Measurements from ENCODE around the gene GPRC5D. TPM values are rescaled to one million over a fixed set of nuclear protein-coding genes. Genes with fewer than 3 reads are reported as not detected.

The GPRC5D gene
- total RNA-seq, 1 experiment from 2014 or later: not detected

- DNase-seq (ENCODE audit: low spot score): no peak
Measured at GRCh38 chr12:12936983-12937491, 14.9 kb downstream of the GPRC5D start.

- no peak for DNase-seq (ENCODE audit: low spot score)
Measured at GRCh38 chr12:12934556-12934955, 17.4 kb downstream of the GPRC5D start.

- no peak for DNase-seq (ENCODE audit: low spot score)
Measured at GRCh38 chr12:12933742-12934141, 18.2 kb downstream of the GPRC5D start.

GRCh38 chr12:12930633-12931219, 21.2 kb downstream of the GPRC5D start:
- no peak for DNase-seq (ENCODE audit: low spot score)

GRCh38 chr12:12929696-12930095, 22.3 kb downstream of the GPRC5D start:
- no peak for DNase-seq (ENCODE audit: low spot score)

- no peak for DNase-seq (ENCODE audit: low spot score)
Measured at GRCh38 chr12:12927211-12928079, 24.5 kb downstream of the GPRC5D start.

- no peak for DNase-seq (ENCODE audit: low spot score)
Measured at GRCh38 chr12:12926571-12927071, 25.3 kb downstream of the GPRC5D start.

- DNase-seq (ENCODE audit: low spot score): no peak
Measured at GRCh38 chr12:12925388-12925787, 26.6 kb downstream of the GPRC5D start.

- DNase-seq (ENCODE audit: low spot score): no peak
Measured at GRCh38 chr12:12924169-12924568, 27.8 kb downstream of the GPRC5D start.

- DNase-seq (ENCODE audit: low spot score): no peak
Measured at GRCh38 chr12:12922978-12923377, 29.0 kb downstream of the GPRC5D start.

GRCh38 chr12:12922191-12922616, 29.8 kb downstream of the GPRC5D start:
- DNase-seq (ENCODE audit: low spot score): no peak

- DNase-seq (ENCODE audit: low spot score): no peak
Measured at GRCh38 chr12:12919666-12920435, 32.1 kb downstream of the GPRC5D start.

- DNase-seq (ENCODE audit: low spot score): no peak
Measured at GRCh38 chr12:12918781-12919389, 33.1 kb downstream of the GPRC5D start.

GRCh38 chr12:12917517-12917916, 34.5 kb downstream of the GPRC5D start:
- DNase-seq (ENCODE audit: low spot score): no peak

- DNase-seq (ENCODE audit: low spot score): peak; percentile 76
Measured at GRCh38 chr12:12916135-12916944, 35.6 kb downstream of the GPRC5D start.

GRCh38 chr12:12915656-12916055, 36.3 kb downstream of the GPRC5D start:
- DNase-seq (ENCODE audit: low spot score): no peak

- DNase-seq (ENCODE audit: low spot score): no peak
Measured at GRCh38 chr12:12912711-12913110, 39.3 kb downstream of the GPRC5D start.

- DNase-seq (ENCODE audit: low spot score): no peak
Measured at GRCh38 chr12:12909995-12910420, 42.0 kb downstream of the GPRC5D start.

GRCh38 chr12:12909228-12909994, 42.6 kb downstream of the GPRC5D start:
- DNase-seq (ENCODE audit: low spot score): no peak

GRCh38 chr12:12908711-12909110, 43.3 kb downstream of the GPRC5D start:
- DNase-seq (ENCODE audit: low spot score): no peak

Measured in H4 (cell line).